Measurements from ENCODE around the gene TMEM121B. TPM values are rescaled to one million over a fixed set of nuclear protein-coding genes. Genes with fewer than 3 reads are reported as not detected.

The TMEM121B gene
- total RNA-seq, 1 donor from 2014 or later = 12.2 TPM

- Mint-ChIP-seq H3K36me3 (ENCODE audit: low read depth) (no peaks in the 10 kb centered on the region), H3K27ac (ENCODE audit: unreplicated experiment) (no peak overlapping the region), H3K4me1 (no peaks in the 10 kb centered on the region), H3K9me3 (no peaks in the 10 kb centered on the region), H3K27me3 (ENCODE audit: low read depth) (no peaks in the 10 kb centered on the region), H3K4me3 (no peak overlapping the region)
- no peak for DNase-seq (ENCODE audit: low read depth, low spot score)
- no peak for TF ChIP-seq CTCF (conservative IDR thresholded peaks at IDR 0.05)
Observed at GRCh38 chr22:17096071-17096470, 25.1 kb downstream of the TMEM121B start.

GRCh38 chr22:17095538-17095937 is 25.6 kb downstream of the TMEM121B start:
- Mint-ChIP-seq H3K9me3 (no peaks in the 10 kb centered on the region), H3K4me1 (no peaks in the 10 kb centered on the region), H3K27ac (ENCODE audit: unreplicated experiment) (no peak overlapping the region), H3K4me3 (no peak overlapping the region), H3K36me3 (ENCODE audit: low read depth) (no peaks in the 10 kb centered on the region), H3K27me3 (ENCODE audit: low read depth) (no peaks in the 10 kb centered on the region)
- DNase-seq (ENCODE audit: low read depth, low spot score) = no peak
- TF ChIP-seq CTCF (conservative IDR thresholded peaks at IDR 0.05) = peak; percentile 45

GRCh38 chr22:17093081-17093480 is 28.1 kb downstream of the TMEM121B start:
- H3K4me1 Mint-ChIP-seq = no peaks in the 10 kb centered on the region
- H3K27me3 Mint-ChIP-seq (ENCODE audit: low read depth) = no peaks in the 10 kb centered on the region
- DNase-seq (ENCODE audit: low read depth, low spot score) = no peak
- H3K36me3 Mint-ChIP-seq (ENCODE audit: low read depth) = no peaks in the 10 kb centered on the region
- no peak overlapping the region for H3K27ac Mint-ChIP-seq (ENCODE audit: unreplicated experiment)
- no peak overlapping the region for H3K4me3 Mint-ChIP-seq
- no peak for TF ChIP-seq CTCF (conservative IDR thresholded peaks at IDR 0.05)
- H3K9me3 Mint-ChIP-seq = no peaks in the 10 kb centered on the region

- Mint-ChIP-seq H3K4me1 (no peaks in the 10 kb centered on the region), H3K27ac (ENCODE audit: unreplicated experiment) (no peak overlapping the region), H3K36me3 (ENCODE audit: low read depth) (no peaks in the 10 kb centered on the region), H3K4me3 (no peak overlapping the region), H3K27me3 (ENCODE audit: low read depth) (peaks cover 8% of the 10 kb centered on the region), H3K9me3 (no peaks in the 10 kb centered on the region)
- DNase-seq (ENCODE audit: low read depth, low spot score) = no peak
- no peak for TF ChIP-seq CTCF (conservative IDR thresholded peaks at IDR 0.05)
Observed at GRCh38 chr22:17091851-17092250, 29.3 kb downstream of the TMEM121B start.

GRCh38 chr22:17090550-17090949 is 30.6 kb downstream of the TMEM121B start:
- no peak for DNase-seq (ENCODE audit: low read depth, low spot score)
- Mint-ChIP-seq H3K4me1 (peaks cover 4% of the 10 kb centered on the region), H3K9me3 (no peaks in the 10 kb centered on the region), H3K27ac (ENCODE audit: unreplicated experiment) (no peak overlapping the region), H3K36me3 (ENCODE audit: low read depth) (no peaks in the 10 kb centered on the region), H3K27me3 (ENCODE audit: low read depth) (peaks cover 20% of the 10 kb centered on the region), H3K4me3 (no peak overlapping the region)
- no peak for TF ChIP-seq CTCF (conservative IDR thresholded peaks at IDR 0.05)
